ENCODE data around the gene EREG. TPM values are rescaled to one million over a fixed set of nuclear protein-coding genes. Genes with fewer than 3 reads are reported as not detected.

EREG gene
- total and polyA plus RNA-seq, 2 donors (not counting 1 experiment from before 2014, with no cell fraction given): 0.33 TPM; not detected in 1

GRCh38 chr4:74377714-74378113 lies 12.8 kb downstream of the EREG start:
- Mint-ChIP-seq H3K4me3 (no peak overlapping the region), H3K4me1 (no peaks in the 10 kb centered on the region), H3K9me3 (ENCODE audit: insufficient read depth) (no peaks in the 10 kb centered on the region), H3K27me3 (peaks cover 6% of the 10 kb centered on the region), H3K27ac (no peak overlapping the region)
- ChIA-PET CTCF (interaction anchor here (0.6 to 6.0 kb wide), 31 partner anchors 7 to 1531 kb away, joined by 3 to 152 read pairs (median 4); partner anchors contain the start of gene AREG), POLR2A (no interaction called here)
- ATAC-seq (ENCODE audit: low read depth) (no peak), DNase-seq (no peak)
- no peaks in the 10 kb centered on the region for H3K4me1 ChIP-seq (ENCODE audit: control insufficient read depth in 2 of 2, insufficient read depth in 2 of 2, low read length in 2 of 2)
- H3K27ac ChIP-seq (ENCODE audit: low read length in 2 of 2): no peak overlapping the region
- intact Hi-C loops (cut with micrococcal nuclease): loop anchor here (1.0 to 10.0 kb wide), 6 partner anchors 68 to 497 kb away; partner anchors contain the start of gene AREG
- no peak overlapping the region for H2AFZ ChIP-seq (ENCODE audit: insufficient read depth, low read depth, low read length, poor library complexity, severe bottlenecking)
- no peaks in the 10 kb centered on the region for H3K36me3 ChIP-seq (replicated peaks in 1 of 2; ENCODE audit: control extremely low read depth in 1 of 2, control insufficient read depth in 1 of 2, extremely low read depth in 1 of 2, insufficient read depth in 2 of 2, low read length in 1 of 2)
- H3K9ac ChIP-seq (ENCODE audit: low read length): no peak overlapping the region
- H3K4me3 ChIP-seq (ENCODE audit: control extremely low read depth in 1 of 5, extremely low read depth in 1 of 5, insufficient read depth in 1 of 5, low read depth in 2 of 5, low read length in 4 of 5): no peak overlapping the region
- no peaks in the 10 kb centered on the region for H3K79me2 ChIP-seq (ENCODE audit: control insufficient read depth, insufficient read depth, low read length)
- no peaks in the 10 kb centered on the region for H3K27me3 ChIP-seq (replicated peaks in 1 of 4; ENCODE audit: control extremely low read depth in 1 of 4, control insufficient read depth in 3 of 4, insufficient read depth in 4 of 4, low read length in 3 of 4)
- 60% methylated on average over 1 of the region's 5 CpGs for WGBS (ENCODE audit: insufficient coverage)
- H3K4me2 ChIP-seq (replicated peaks; ENCODE audit: low read depth, low read length, poor library complexity, severe bottlenecking): no peak overlapping the region
- TF ChIP-seq, protein P1, sequence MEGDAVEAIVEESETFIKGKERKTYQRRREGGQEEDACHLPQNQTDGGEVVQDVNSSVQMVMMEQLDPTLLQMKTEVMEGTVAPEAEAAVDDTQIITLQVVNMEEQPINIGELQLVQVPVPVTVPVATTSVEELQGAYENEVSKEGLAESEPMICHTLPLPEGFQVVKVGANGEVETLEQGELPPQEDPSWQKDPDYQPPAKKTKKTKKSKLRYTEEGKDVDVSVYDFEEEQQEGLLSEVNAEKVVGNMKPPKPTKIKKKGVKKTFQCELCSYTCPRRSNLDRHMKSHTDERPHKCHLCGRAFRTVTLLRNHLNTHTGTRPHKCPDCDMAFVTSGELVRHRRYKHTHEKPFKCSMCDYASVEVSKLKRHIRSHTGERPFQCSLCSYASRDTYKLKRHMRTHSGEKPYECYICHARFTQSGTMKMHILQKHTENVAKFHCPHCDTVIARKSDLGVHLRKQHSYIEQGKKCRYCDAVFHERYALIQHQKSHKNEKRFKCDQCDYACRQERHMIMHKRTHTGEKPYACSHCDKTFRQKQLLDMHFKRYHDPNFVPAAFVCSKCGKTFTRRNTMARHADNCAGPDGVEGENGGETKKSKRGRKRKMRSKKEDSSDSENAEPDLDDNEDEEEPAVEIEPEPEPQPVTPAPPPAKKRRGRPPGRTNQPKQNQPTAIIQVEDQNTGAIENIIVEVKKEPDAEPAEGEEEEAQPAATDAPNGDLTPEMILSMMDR (IDR thresholded peaks at IDR 0.05): no peak
- no peak for TF ChIP-seq EZH2 (IDR thresholded peaks at IDR 0.05; ENCODE audit: borderline replicate concordance, insufficient read depth, low read depth, low read length, poor library complexity, severe bottlenecking)
- no peaks in the 10 kb centered on the region for H4K20me1 ChIP-seq (ENCODE audit: control insufficient read depth, insufficient read depth, low read length, poor library complexity, severe bottlenecking)
- H3K9me3 ChIP-seq (ENCODE audit: control extremely low read depth in 1 of 3, control insufficient read depth in 2 of 3, insufficient read depth in 1 of 3, low read length in 2 of 3): no peaks in the 10 kb centered on the region

DNA sequence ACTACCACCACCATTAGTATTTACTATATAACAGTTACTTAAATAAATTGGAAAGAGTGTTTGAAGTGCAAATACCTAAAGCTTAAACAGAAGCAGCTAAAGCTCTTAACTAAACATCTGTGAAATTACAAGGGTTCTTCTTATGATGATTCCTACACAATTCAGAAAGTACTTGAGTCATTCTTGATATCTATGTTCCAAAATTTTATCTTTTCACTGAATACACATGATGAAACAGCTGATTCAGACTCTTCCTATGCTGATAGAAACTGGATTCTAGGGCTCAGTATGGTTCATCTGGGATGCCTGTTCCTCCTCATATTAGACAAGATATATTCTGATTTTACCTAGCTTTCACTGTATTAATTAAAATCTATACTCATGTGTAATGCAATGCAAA lies 13.6 kb downstream of the EREG start:
- no peaks in the 10 kb centered on the region for H3K9me3 ChIP-seq (ENCODE audit: control extremely low read depth in 1 of 3, control insufficient read depth in 2 of 3, insufficient read depth in 1 of 3, low read length in 2 of 3)
- H3K4me1 Mint-ChIP-seq: no peaks in the 10 kb centered on the region
- H3K9ac ChIP-seq (ENCODE audit: low read length): no peak overlapping the region
- no peaks in the 10 kb centered on the region for H3K36me3 ChIP-seq (replicated peaks in 1 of 2; ENCODE audit: control extremely low read depth in 1 of 2, control insufficient read depth in 1 of 2, extremely low read depth in 1 of 2, insufficient read depth in 2 of 2, low read length in 1 of 2)
- intact Hi-C loops (cut with micrococcal nuclease): loop anchor here (10.0 kb wide), 1 partner anchor 496 kb away; no protein-coding TSS in a partner anchor
- DNase-seq (no peak), ATAC-seq (ENCODE audit: low read depth) (no peak)
- no peak overlapping the region for H3K4me3 Mint-ChIP-seq
- H3K9me3 Mint-ChIP-seq (ENCODE audit: insufficient read depth): no peaks in the 10 kb centered on the region
- H3K27ac Mint-ChIP-seq: no peak overlapping the region
- H3K79me2 ChIP-seq (ENCODE audit: control insufficient read depth, insufficient read depth, low read length): no peaks in the 10 kb centered on the region
- H3K4me3 ChIP-seq (ENCODE audit: control extremely low read depth in 1 of 5, extremely low read depth in 1 of 5, insufficient read depth in 1 of 5, low read depth in 2 of 5, low read length in 4 of 5): no peak overlapping the region
- peaks cover 6% of the 10 kb centered on the region for H3K27me3 Mint-ChIP-seq
- CTCF ChIA-PET: interaction anchor here (0.5 to 6.0 kb wide), 14 partner anchors 21 to 732 kb away, joined by 3 to 152 read pairs (median 4); partner anchors contain the start of gene AREG
- H3K27me3 ChIP-seq (replicated peaks in 1 of 4; ENCODE audit: control extremely low read depth in 1 of 4, control insufficient read depth in 3 of 4, insufficient read depth in 4 of 4, low read length in 3 of 4): no peaks in the 10 kb centered on the region
- no peaks in the 10 kb centered on the region for H3K4me1 ChIP-seq (ENCODE audit: control insufficient read depth in 2 of 2, insufficient read depth in 2 of 2, low read length in 2 of 2)
- H4K20me1 ChIP-seq (ENCODE audit: control insufficient read depth, insufficient read depth, low read length, poor library complexity, severe bottlenecking): no peaks in the 10 kb centered on the region
- POLR2A ChIA-PET: no interaction called here
- TF ChIP-seq, protein P1 (IDR thresholded peaks at IDR 0.05): no peak
- no peak for TF ChIP-seq EZH2 (IDR thresholded peaks at IDR 0.05; ENCODE audit: borderline replicate concordance, insufficient read depth, low read depth, low read length, poor library complexity, severe bottlenecking)
- H3K27ac ChIP-seq (ENCODE audit: low read length in 2 of 2): no peak overlapping the region
- H3K4me2 ChIP-seq (replicated peaks; ENCODE audit: low read depth, low read length, poor library complexity, severe bottlenecking): no peak overlapping the region
- no peak overlapping the region for H2AFZ ChIP-seq (ENCODE audit: insufficient read depth, low read depth, low read length, poor library complexity, severe bottlenecking)
